ENCODE results near the gene P4HA2. TPM values are rescaled to one million over a fixed set of nuclear protein-coding genes. Genes with fewer than 3 reads are reported as not detected.

P4HA2 gene
- total RNA-seq, 4 donors from 2014 or later = 28.8 to 44.7 (median 30.8) TPM

DNA sequence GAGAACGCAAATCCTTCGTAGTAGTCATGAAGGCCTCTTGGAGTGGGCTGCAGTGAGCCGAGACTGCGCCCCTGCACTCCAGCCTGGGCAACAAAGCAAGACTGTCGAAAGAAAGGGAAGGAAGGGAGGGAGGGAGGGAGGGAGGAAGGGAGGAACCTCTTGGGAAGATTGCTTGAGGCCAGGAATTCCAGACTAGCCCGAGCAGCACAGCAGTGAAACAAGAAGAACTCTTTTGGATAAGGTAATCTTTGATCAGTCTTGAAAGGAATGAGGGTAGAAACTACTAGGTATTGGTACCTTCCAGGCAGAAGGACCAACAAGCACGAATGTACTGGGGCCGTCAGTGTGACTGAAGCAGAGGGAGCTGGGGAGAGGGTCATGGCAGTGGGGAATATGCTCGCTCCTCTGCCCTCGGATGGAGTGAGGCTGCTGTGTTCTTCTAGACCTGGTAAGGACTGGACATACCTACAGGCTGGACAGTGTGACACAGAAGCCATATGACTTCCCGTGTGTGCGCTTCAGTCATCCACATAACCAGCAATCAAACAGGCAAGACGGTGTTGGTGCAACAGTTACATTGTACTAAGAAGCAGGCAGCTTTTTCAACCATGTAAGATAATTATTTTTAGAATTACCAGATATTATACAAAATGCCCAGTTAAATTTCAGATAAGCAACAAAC, 45.2 kb downstream of the P4HA2 start:
- no peak overlapping the region for H3K4me3 ChIP-seq
- H3K4me1 ChIP-seq = peaks cover 0 to 19% (median 14%) of the 10 kb centered on the region in 4 donors
- no peak overlapping the region for H3K27ac ChIP-seq (replicated peaks in 1 of 4)
- no peaks in the 10 kb centered on the region for H3K27me3 ChIP-seq
- WGBS = 81% methylated on average over 13 of the region's 13 CpGs
- TF ChIP-seq EP300 (IDR thresholded peaks at IDR 0.05) (no peak), POLR2A (IDR thresholded peaks at IDR 0.05; ENCODE audit: low read depth) (no peak), POLR2AphosphoS5 (IDR thresholded peaks at IDR 0.05) (no peak)
- TF ChIP-seq, protein P1, sequence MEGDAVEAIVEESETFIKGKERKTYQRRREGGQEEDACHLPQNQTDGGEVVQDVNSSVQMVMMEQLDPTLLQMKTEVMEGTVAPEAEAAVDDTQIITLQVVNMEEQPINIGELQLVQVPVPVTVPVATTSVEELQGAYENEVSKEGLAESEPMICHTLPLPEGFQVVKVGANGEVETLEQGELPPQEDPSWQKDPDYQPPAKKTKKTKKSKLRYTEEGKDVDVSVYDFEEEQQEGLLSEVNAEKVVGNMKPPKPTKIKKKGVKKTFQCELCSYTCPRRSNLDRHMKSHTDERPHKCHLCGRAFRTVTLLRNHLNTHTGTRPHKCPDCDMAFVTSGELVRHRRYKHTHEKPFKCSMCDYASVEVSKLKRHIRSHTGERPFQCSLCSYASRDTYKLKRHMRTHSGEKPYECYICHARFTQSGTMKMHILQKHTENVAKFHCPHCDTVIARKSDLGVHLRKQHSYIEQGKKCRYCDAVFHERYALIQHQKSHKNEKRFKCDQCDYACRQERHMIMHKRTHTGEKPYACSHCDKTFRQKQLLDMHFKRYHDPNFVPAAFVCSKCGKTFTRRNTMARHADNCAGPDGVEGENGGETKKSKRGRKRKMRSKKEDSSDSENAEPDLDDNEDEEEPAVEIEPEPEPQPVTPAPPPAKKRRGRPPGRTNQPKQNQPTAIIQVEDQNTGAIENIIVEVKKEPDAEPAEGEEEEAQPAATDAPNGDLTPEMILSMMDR (IDR thresholded peaks at IDR 0.05) = no peak
- no peaks in the 10 kb centered on the region for H3K36me3 ChIP-seq
- no peaks in the 10 kb centered on the region for H3K9me3 ChIP-seq
- intact Hi-C loops (cut with DNase I) = no loop called here
- no peak for DNase-seq (ENCODE audit: extremely low spot score)

DNA sequence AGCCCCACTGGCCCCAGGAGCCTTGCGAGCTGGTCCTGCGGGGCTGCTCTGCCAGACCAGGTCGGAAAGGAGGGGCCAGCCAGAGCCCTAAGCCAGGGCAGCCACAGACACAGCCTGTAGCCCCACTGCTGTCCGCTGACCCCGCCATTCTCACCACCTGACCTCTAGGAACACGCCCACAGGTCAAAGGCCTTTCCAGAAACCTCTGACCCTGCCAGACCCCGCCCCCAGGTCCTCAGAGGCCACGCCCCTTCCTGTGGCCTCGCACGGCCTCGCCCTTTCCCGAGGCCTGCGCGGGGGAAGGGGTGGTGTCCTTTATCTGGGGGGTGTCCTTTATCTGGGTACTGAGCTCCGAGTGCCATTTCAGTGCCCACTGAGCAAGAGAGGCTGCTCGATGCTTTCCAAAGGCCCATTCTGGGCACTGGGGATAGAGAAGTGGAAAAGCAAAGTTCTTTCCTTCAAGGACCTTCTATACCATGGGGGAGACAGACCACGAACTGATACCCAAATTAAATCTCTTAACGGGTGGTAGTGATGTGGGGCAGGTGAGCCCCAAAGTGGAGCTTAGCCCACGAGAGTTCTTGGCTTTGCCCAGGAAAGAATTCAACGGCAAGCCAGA, 46.5 kb downstream of the P4HA2 start:
- WGBS = 83% methylated on average over 8 of the region's 20 CpGs

GRCh38 chr5:132180134-132180745, 47.4 kb downstream of the P4HA2 start:
- DNase-seq (ENCODE audit: extremely low spot score) = no peak
- no peaks in the 10 kb centered on the region for H3K27me3 ChIP-seq
- WGBS = 19% methylated on average over 8 of the region's 8 CpGs
- H3K4me1 ChIP-seq = peaks cover 0 to 19% (median 14%) of the 10 kb centered on the region in 4 donors
- no peak overlapping the region for H3K4me3 ChIP-seq
- intact Hi-C loops (cut with DNase I) = no loop called here
- TF ChIP-seq EP300 (IDR thresholded peaks at IDR 0.05) = no peak
- no peak for TF ChIP-seq POLR2AphosphoS5 (IDR thresholded peaks at IDR 0.05)
- TF ChIP-seq, protein P1 (IDR thresholded peaks at IDR 0.05) = peak; percentile 55 to 71 (median 70)
- TF ChIP-seq POLR2A (IDR thresholded peaks at IDR 0.05; ENCODE audit: low read depth) = no peak
- H3K36me3 ChIP-seq = no peaks in the 10 kb centered on the region
- H3K9me3 ChIP-seq = no peaks in the 10 kb centered on the region
- H3K27ac ChIP-seq (replicated peaks in 1 of 4) = no peak overlapping the region

More for the DNA sequence above, 46.5 kb downstream of the P4HA2 start:
- Histone ChIP-seq H3K9me3 (no peaks in the 10 kb centered on the region), H3K27ac (replicated peaks in 1 of 4) (no peak overlapping the region), H3K4me1 (peaks cover 0 to 19% (median 14%) of the 10 kb centered on the region in 4 donors), H3K36me3 (no peaks in the 10 kb centered on the region), H3K4me3 (no peak overlapping the region), H3K27me3 (no peaks in the 10 kb centered on the region)
- peak; percentile 55 for DNase-seq (ENCODE audit: extremely low spot score)
- intact Hi-C loops (cut with DNase I) = no loop called here
- TF ChIP-seq, protein P1 (IDR thresholded peaks at IDR 0.05) = no peak
- TF ChIP-seq POLR2AphosphoS5 (IDR thresholded peaks at IDR 0.05) (no peak), EP300 (IDR thresholded peaks at IDR 0.05) (no peak), POLR2A (IDR thresholded peaks at IDR 0.05; ENCODE audit: low read depth) (no peak)

DNA sequence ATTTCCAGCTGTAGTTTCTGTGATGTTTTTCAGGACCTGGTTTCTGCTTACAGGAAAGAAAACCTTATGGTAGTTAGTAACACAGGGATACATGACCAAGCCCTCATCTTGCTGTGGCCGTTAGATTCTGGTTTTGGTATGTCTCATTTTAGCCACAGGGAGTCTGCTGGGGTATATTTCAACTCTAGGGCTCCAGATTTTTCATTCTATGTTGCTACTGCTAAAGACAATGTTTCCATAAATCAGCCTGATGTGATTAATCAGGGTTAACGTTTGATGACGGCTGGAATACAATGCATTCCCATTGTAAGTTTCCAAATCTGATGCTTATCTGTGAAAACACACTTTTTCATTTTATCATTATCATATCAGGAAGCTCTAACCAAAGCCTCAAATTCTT, 48.2 kb downstream of the P4HA2 start:
- intact Hi-C loops (cut with DNase I) = no loop called here
- Histone ChIP-seq H3K9me3 (no peaks in the 10 kb centered on the region), H3K27ac (replicated peaks in 1 of 4) (no peak overlapping the region), H3K4me3 (no peak overlapping the region), H3K36me3 (no peaks in the 10 kb centered on the region), H3K4me1 (peaks cover 0 to 19% (median 14%) of the 10 kb centered on the region in 4 donors), H3K27me3 (no peaks in the 10 kb centered on the region)
- DNase-seq (ENCODE audit: extremely low spot score) = no peak
- TF ChIP-seq, protein P1 (IDR thresholded peaks at IDR 0.05) = no peak
- TF ChIP-seq POLR2AphosphoS5 (IDR thresholded peaks at IDR 0.05) (no peak), EP300 (IDR thresholded peaks at IDR 0.05) (no peak), POLR2A (IDR thresholded peaks at IDR 0.05; ENCODE audit: low read depth) (no peak)
- WGBS = 45% methylated on average over 3 of the region's 3 CpGs
